Gastroesophageal sphincter (tissue), 3 donors: ENCODE results near the gene SLC25A12.

ENCODE experiments used
- POLR2A ChIP-seq, 2 donors: fragments of 450-650 bp; IDR thresholded peaks; one replicate each; pipeline ENCODE4 v1.6.1; 2017; ENCODE audit warnings: antibody characterized with exemption in 2 of 2, mild to moderate bottlenecking in 2 of 2, moderate library complexity in 1 of 2
- TF ChIP-seq, protein P1 (sequence below), 4 experiments: fragments of 200-600 bp in 2 of 4; fragments of 450-650 bp in 2 of 4; sonication (generic) in 1 of 4; IDR thresholded peaks; one replicate each; pipeline ENCODE4 v1.5.1; 2017 to 2019; ENCODE audit warnings: antibody characterized with exemption in 4 of 4, mild to moderate bottlenecking in 2 of 4, moderate library complexity in 2 of 4

DNA sequence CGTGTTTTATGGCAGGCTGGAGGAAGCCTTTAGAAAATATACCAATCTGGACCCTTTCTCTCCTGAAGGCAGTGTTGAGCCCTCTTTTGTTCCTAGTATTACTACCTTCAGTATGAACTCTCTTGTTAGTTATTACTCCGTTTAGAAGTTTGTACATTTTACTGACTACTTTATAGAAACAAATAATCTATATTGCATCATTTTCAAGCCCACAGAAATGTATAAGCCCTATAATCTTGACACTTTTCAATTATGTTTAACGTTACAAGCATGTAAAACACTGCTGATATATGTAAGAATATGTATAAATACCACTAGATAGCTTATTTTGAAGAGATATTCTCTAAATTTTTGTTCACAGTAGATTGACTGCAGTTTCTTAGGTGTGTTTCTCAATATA is 64.0 kb downstream of the SLC25A12 start:
- TF ChIP-seq, protein P1, sequence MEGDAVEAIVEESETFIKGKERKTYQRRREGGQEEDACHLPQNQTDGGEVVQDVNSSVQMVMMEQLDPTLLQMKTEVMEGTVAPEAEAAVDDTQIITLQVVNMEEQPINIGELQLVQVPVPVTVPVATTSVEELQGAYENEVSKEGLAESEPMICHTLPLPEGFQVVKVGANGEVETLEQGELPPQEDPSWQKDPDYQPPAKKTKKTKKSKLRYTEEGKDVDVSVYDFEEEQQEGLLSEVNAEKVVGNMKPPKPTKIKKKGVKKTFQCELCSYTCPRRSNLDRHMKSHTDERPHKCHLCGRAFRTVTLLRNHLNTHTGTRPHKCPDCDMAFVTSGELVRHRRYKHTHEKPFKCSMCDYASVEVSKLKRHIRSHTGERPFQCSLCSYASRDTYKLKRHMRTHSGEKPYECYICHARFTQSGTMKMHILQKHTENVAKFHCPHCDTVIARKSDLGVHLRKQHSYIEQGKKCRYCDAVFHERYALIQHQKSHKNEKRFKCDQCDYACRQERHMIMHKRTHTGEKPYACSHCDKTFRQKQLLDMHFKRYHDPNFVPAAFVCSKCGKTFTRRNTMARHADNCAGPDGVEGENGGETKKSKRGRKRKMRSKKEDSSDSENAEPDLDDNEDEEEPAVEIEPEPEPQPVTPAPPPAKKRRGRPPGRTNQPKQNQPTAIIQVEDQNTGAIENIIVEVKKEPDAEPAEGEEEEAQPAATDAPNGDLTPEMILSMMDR (IDR thresholded peaks at IDR 0.05), result no peak
- TF ChIP-seq POLR2A (IDR thresholded peaks at IDR 0.05), result no peak
